ENCODE results near the gene CCND3.
A peak's percentile ranks its signal among the peaks of the same experiment; 100 is the strongest.

Gene CCND3

GRCh38 chr6:41940759-41941279, 789 bp downstream of the CCND3 start:
- Histone ChIP-seq H3K4me2 (ENCODE audit: insufficient read depth, low read length) (peak overlapping the region; percentile 82), H3K9me3 (ENCODE audit: insufficient read depth, low read length, severe bottlenecking) (no peaks in the 10 kb centered on the region), H3K79me2 (ENCODE audit: insufficient read depth, low read length) (peaks cover 78% of the 10 kb centered on the region), H3K9ac (ENCODE audit: low read depth, low read length) (peak overlapping the region; percentile 99), H3K27ac (ENCODE audit: low read length) (peak overlapping the region; percentile 100), H3K4me1 (ENCODE audit: insufficient read depth, low read length) (peaks cover 58% of the 10 kb centered on the region), H3K36me3 (ENCODE audit: insufficient read depth, low read length) (peaks cover 54% of the 10 kb centered on the region), H2AFZ (ENCODE audit: low read depth, low read length) (no peak overlapping the region), H3K27me3 (ENCODE audit: insufficient read depth, low read length, poor library complexity) (no peaks in the 10 kb centered on the region), H4K20me1 (ENCODE audit: insufficient read depth, low read length) (peaks cover 19% of the 10 kb centered on the region), H3K4me3 (ENCODE audit: low read depth in 1 of 2, low read length in 2 of 2) (peak overlapping the region; percentile 86 to 93)
- TF ChIP-seq CTCF (IDR thresholded peaks at IDR 0.05; ENCODE audit: borderline replicate concordance, extremely low read depth, low read length, poor library complexity, severe bottlenecking) (peak; percentile 18), EZH2 (IDR thresholded peaks at IDR 0.05; ENCODE audit: borderline replicate concordance, low read depth, low read length, severe bottlenecking) (no peak)
- DNase-seq (peak; percentile 95), ATAC-seq (ENCODE audit: insufficient read depth, low read depth) (no peak)

GRCh38 chr6:41939848-41940758, 1.5 kb downstream of the CCND3 start:
- Histone ChIP-seq H3K9ac (ENCODE audit: low read depth, low read length) (peak overlapping the region; percentile 99), H3K27ac (ENCODE audit: low read length) (peak overlapping the region; percentile 100), H4K20me1 (ENCODE audit: insufficient read depth, low read length) (peaks cover 23% of the 10 kb centered on the region), H3K79me2 (ENCODE audit: insufficient read depth, low read length) (peaks cover 79% of the 10 kb centered on the region), H3K4me2 (ENCODE audit: insufficient read depth, low read length) (peak overlapping the region; percentile 82), H3K4me1 (ENCODE audit: insufficient read depth, low read length) (peaks cover 65% of the 10 kb centered on the region), H3K36me3 (ENCODE audit: insufficient read depth, low read length) (peaks cover 61% of the 10 kb centered on the region), H3K9me3 (ENCODE audit: insufficient read depth, low read length, severe bottlenecking) (no peaks in the 10 kb centered on the region), H3K27me3 (ENCODE audit: insufficient read depth, low read length, poor library complexity) (no peaks in the 10 kb centered on the region), H2AFZ (ENCODE audit: low read depth, low read length) (no peak overlapping the region), H3K4me3 (ENCODE audit: low read depth in 1 of 2, low read length in 2 of 2) (peak overlapping the region; percentile 86 to 93)
- DNase-seq: peak; percentile 57
- peak; percentile 36 for ATAC-seq (ENCODE audit: insufficient read depth, low read depth)
- TF ChIP-seq EZH2 (IDR thresholded peaks at IDR 0.05; ENCODE audit: borderline replicate concordance, low read depth, low read length, severe bottlenecking) (no peak), CTCF (IDR thresholded peaks at IDR 0.05; ENCODE audit: borderline replicate concordance, extremely low read depth, low read length, poor library complexity, severe bottlenecking) (no peak)

GRCh38 chr6:41939176-41939847, 2.3 kb downstream of the CCND3 start:
- Histone ChIP-seq H3K27ac (ENCODE audit: low read length) (peak overlapping the region; percentile 100), H3K9ac (ENCODE audit: low read depth, low read length) (peak overlapping the region; percentile 99), H3K9me3 (ENCODE audit: insufficient read depth, low read length, severe bottlenecking) (no peaks in the 10 kb centered on the region), H4K20me1 (ENCODE audit: insufficient read depth, low read length) (peaks cover 26% of the 10 kb centered on the region), H2AFZ (ENCODE audit: low read depth, low read length) (no peak overlapping the region), H3K4me1 (ENCODE audit: insufficient read depth, low read length) (peaks cover 73% of the 10 kb centered on the region), H3K36me3 (ENCODE audit: insufficient read depth, low read length) (peaks cover 69% of the 10 kb centered on the region), H3K79me2 (ENCODE audit: insufficient read depth, low read length) (peaks cover 79% of the 10 kb centered on the region), H3K4me3 (ENCODE audit: low read depth in 1 of 2, low read length in 2 of 2) (peak overlapping the region; percentile 86 to 93), H3K4me2 (ENCODE audit: insufficient read depth, low read length) (peak overlapping the region; percentile 82), H3K27me3 (ENCODE audit: insufficient read depth, low read length, poor library complexity) (no peaks in the 10 kb centered on the region)
- peak; percentile 85 for DNase-seq
- TF ChIP-seq EZH2 (IDR thresholded peaks at IDR 0.05; ENCODE audit: borderline replicate concordance, low read depth, low read length, severe bottlenecking): no peak
- no peak for TF ChIP-seq CTCF (IDR thresholded peaks at IDR 0.05; ENCODE audit: borderline replicate concordance, extremely low read depth, low read length, poor library complexity, severe bottlenecking)
- peak; percentile 3 for ATAC-seq (ENCODE audit: insufficient read depth, low read depth)

Data from DND-41 (cell line).